Neural cell (in vitro differentiated cells): Measurements from ENCODE around the gene TRAF3. TPM values are rescaled to one million over a fixed set of nuclear protein-coding genes. Genes with fewer than 3 reads are reported as not detected.

Experiments
- H2AFZ ChIP-seq: fragments of 200-600, 300-800 bp; sonication (generic), shearing (Covaris generic); 2 replicates; pipeline ENCODE4 v1.6.0; 2014; ENCODE audit warnings: low read depth, mild to moderate bottlenecking, antibody characterized with exemption, low read length, moderate library complexity
- H3F3A ChIP-seq: fragments of 200-600 bp; shearing (Covaris generic); 2 replicates; pipeline ENCODE4 v1.6.1; 2016; ENCODE audit warnings: mild to moderate bottlenecking, moderate library complexity, mixed read lengths, antibody characterized with exemption, low read length; ENCODE audit not compliant: insufficient read depth, poor library complexity, severe bottlenecking
- H3K27ac ChIP-seq: fragments of 200-600, 300-800 bp; sonication (generic), shearing (Covaris generic); 2 replicates; pipeline ENCODE4 v1.5.1; 2014; ENCODE audit warnings: mild to moderate bottlenecking, low read length, moderate library complexity
- H3K27me3 ChIP-seq: fragments of 300-800, 200-600 bp; sonication (generic), shearing (Covaris generic); 2 replicates; pipeline ENCODE4 v1.6.0; 2014; ENCODE audit warnings: mild to moderate bottlenecking, low read depth, low read length, moderate library complexity; ENCODE audit not compliant: insufficient read depth
- H3K36me3 ChIP-seq: fragments of 300-800, 200-600 bp; sonication (generic), shearing (Covaris generic); 2 replicates; pipeline ENCODE4 v1.5.1; 2014; ENCODE audit warnings: mild to moderate bottlenecking, antibody characterized with exemption, low read length, moderate library complexity; ENCODE audit not compliant: insufficient read depth
- H3K4me2 ChIP-seq: fragments of 300-800, 200-600 bp; sonication (generic), shearing (Covaris generic); 2 replicates; pipeline ENCODE4 v1.6.0; 2014; ENCODE audit warnings: mild to moderate bottlenecking, low read length
- H3K4me3 ChIP-seq: fragments of 300-800, 200-600 bp; sonication (generic), shearing (Covaris generic); 2 replicates; pipeline ENCODE4 v1.5.1; 2014; ENCODE audit warnings: mild to moderate bottlenecking, low read length, moderate library complexity
- H3K79me2 ChIP-seq: fragments of 200-600 bp; shearing (Covaris generic); replicated peaks from 2 replicates; pipeline ENCODE4 v1.6.0; 2014; ENCODE audit warnings: mild to moderate bottlenecking, low read length, moderate library complexity; ENCODE audit not compliant: insufficient read depth
- H3K9ac ChIP-seq: fragments of 300-800, 200-600 bp; sonication (generic), shearing (Covaris generic); 2 replicates; pipeline ENCODE4 v1.6.1; 2016; ENCODE audit warnings: mild to moderate bottlenecking, low read length, mixed read lengths
- H3K9me2 ChIP-seq: fragments of 200-600 bp; shearing (Covaris generic); 2 replicates; pipeline ENCODE4 v1.6.1; 2016; ENCODE audit warnings: mild to moderate bottlenecking, low read length, mixed read lengths; ENCODE audit not compliant: insufficient read depth
- H3K9me3 ChIP-seq: fragments of 200-600, 300-800 bp; sonication (generic), shearing (Covaris generic); 2 replicates; pipeline ENCODE4 v1.6.1; 2016; ENCODE audit warnings: mild to moderate bottlenecking, mixed run types, low read length, moderate library complexity, mixed read lengths
- H4K20me1 ChIP-seq: fragments of 200-600 bp; shearing (Covaris generic); 2 replicates; pipeline ENCODE4 v1.6.1; 2016; ENCODE audit warnings: mild to moderate bottlenecking, mixed run types; ENCODE audit not compliant: insufficient read depth
- EP300 ChIP-seq: fragments of 450-650 bp; conservative IDR thresholded peaks from 2 replicates; pipeline ENCODE4 v1.6.1; 2014; ENCODE audit warnings: antibody characterized with exemption, mild to moderate bottlenecking, moderate library complexity; ENCODE audit not compliant: poor library complexity, severe bottlenecking
- EZH2 ChIP-seq: fragments of 200-600, 300-800 bp; shearing (Covaris generic), sonication (generic); IDR thresholded peaks from 2 replicates; pipeline ENCODE4 v1.6.1; 2014; ENCODE audit warnings: antibody characterized with exemption, low read length, borderline replicate concordance, mild to moderate bottlenecking; ENCODE audit not compliant: insufficient read depth, poor library complexity, severe bottlenecking
- MXI1 ChIP-seq: fragments of 450-650 bp; conservative IDR thresholded peaks from 2 replicates; pipeline ENCODE4 v1.6.1; 2014; ENCODE audit warnings: antibody characterized with exemption, mild to moderate bottlenecking; ENCODE audit not compliant: poor library complexity, severe bottlenecking
- POLR2AphosphoS5 ChIP-seq: IDR thresholded peaks from 2 replicates; pipeline ENCODE4 v1.6.1; 2012
- RAD21 ChIP-seq: fragments of 450-650 bp; conservative IDR thresholded peaks from 2 replicates; pipeline ENCODE4 v1.6.1; 2014; ENCODE audit warnings: antibody characterized with exemption, mild to moderate bottlenecking, moderate library complexity
- SMC3 ChIP-seq: fragments of 450-650 bp; conservative IDR thresholded peaks from 2 replicates; pipeline ENCODE4 v1.6.1; 2014; ENCODE audit warnings: antibody characterized with exemption, mild to moderate bottlenecking, moderate library complexity; ENCODE audit not compliant: poor library complexity
- TAF1 ChIP-seq: IDR thresholded peaks from 2 replicates; pipeline ENCODE4 v1.6.1; 2012; ENCODE audit warnings: low read depth
- polyA plus RNA-seq: library from polyadenylated mRNA; depleted of rRNA; stranded (reverse); fragments of >200 nt; gene quantifications from 2 replicates; pipeline ENCODE4 v1.2.3, GENCODE V29; 2014
- TF ChIP-seq, protein P1 (sequence below): IDR thresholded peaks from 2 replicates; pipeline ENCODE4 v1.6.1; 2012; ENCODE audit warnings: borderline replicate concordance
- TF ChIP-seq, protein P2 (sequence below): fragments of 450-650 bp; IDR thresholded peaks from 2 replicates; pipeline ENCODE4 v1.5.1; 2014; ENCODE audit warnings: antibody characterized with exemption, mild to moderate bottlenecking, moderate library complexity; ENCODE audit not compliant: poor library complexity, severe bottlenecking

The TRAF3 gene
- polyA plus RNA-seq, 1 donor from 2014 or later: 13.3 TPM

DNA sequence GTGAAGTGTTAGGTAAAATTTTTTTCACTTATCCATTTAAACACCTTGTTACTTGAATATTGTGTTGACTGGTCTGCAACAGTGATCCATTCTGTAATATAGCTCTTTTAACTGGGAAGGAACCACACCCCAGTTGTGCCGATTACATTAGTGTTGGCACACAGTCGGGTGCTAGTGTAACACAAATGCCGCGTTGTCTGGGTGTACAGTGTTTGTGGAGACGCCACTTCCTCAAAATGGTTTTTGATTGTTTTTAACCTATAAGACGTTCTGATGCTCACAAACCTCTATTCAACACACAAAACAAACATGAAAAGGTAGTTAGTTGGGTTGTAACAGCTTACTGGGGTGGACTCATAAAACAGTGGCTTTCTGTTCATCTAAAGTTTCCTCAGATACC, 48.0 kb upstream of the TRAF3 start:
- TF ChIP-seq, protein P1, sequence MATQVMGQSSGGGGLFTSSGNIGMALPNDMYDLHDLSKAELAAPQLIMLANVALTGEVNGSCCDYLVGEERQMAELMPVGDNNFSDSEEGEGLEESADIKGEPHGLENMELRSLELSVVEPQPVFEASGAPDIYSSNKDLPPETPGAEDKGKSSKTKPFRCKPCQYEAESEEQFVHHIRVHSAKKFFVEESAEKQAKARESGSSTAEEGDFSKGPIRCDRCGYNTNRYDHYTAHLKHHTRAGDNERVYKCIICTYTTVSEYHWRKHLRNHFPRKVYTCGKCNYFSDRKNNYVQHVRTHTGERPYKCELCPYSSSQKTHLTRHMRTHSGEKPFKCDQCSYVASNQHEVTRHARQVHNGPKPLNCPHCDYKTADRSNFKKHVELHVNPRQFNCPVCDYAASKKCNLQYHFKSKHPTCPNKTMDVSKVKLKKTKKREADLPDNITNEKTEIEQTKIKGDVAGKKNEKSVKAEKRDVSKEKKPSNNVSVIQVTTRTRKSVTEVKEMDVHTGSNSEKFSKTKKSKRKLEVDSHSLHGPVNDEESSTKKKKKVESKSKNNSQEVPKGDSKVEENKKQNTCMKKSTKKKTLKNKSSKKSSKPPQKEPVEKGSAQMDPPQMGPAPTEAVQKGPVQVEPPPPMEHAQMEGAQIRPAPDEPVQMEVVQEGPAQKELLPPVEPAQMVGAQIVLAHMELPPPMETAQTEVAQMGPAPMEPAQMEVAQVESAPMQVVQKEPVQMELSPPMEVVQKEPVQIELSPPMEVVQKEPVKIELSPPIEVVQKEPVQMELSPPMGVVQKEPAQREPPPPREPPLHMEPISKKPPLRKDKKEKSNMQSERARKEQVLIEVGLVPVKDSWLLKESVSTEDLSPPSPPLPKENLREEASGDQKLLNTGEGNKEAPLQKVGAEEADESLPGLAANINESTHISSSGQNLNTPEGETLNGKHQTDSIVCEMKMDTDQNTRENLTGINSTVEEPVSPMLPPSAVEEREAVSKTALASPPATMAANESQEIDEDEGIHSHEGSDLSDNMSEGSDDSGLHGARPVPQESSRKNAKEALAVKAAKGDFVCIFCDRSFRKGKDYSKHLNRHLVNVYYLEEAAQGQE: no peak
- TF ChIP-seq, protein P2, sequence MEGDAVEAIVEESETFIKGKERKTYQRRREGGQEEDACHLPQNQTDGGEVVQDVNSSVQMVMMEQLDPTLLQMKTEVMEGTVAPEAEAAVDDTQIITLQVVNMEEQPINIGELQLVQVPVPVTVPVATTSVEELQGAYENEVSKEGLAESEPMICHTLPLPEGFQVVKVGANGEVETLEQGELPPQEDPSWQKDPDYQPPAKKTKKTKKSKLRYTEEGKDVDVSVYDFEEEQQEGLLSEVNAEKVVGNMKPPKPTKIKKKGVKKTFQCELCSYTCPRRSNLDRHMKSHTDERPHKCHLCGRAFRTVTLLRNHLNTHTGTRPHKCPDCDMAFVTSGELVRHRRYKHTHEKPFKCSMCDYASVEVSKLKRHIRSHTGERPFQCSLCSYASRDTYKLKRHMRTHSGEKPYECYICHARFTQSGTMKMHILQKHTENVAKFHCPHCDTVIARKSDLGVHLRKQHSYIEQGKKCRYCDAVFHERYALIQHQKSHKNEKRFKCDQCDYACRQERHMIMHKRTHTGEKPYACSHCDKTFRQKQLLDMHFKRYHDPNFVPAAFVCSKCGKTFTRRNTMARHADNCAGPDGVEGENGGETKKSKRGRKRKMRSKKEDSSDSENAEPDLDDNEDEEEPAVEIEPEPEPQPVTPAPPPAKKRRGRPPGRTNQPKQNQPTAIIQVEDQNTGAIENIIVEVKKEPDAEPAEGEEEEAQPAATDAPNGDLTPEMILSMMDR: no peak
- TF ChIP-seq EZH2 (no peak), RAD21 (no peak), MXI1 (no peak), SMC3 (no peak), EP300 (no peak), TAF1 (no peak), POLR2AphosphoS5 (no peak)
- H3K4me3 ChIP-seq: no peak overlapping the region
- H3F3A ChIP-seq: no peaks in the 10 kb centered on the region
- no peaks in the 10 kb centered on the region for H4K20me1 ChIP-seq
- H3K27ac ChIP-seq: no peak overlapping the region
- H2AFZ ChIP-seq: no peak overlapping the region
- no peak overlapping the region for H3K4me2 ChIP-seq
- H3K79me2 ChIP-seq: no peaks in the 10 kb centered on the region
- no peaks in the 10 kb centered on the region for H3K9me3 ChIP-seq
- H3K9ac ChIP-seq: no peak overlapping the region
- H3K9me2 ChIP-seq: no peaks in the 10 kb centered on the region
- no peaks in the 10 kb centered on the region for H3K27me3 ChIP-seq
- no peaks in the 10 kb centered on the region for H3K36me3 ChIP-seq

DNA sequence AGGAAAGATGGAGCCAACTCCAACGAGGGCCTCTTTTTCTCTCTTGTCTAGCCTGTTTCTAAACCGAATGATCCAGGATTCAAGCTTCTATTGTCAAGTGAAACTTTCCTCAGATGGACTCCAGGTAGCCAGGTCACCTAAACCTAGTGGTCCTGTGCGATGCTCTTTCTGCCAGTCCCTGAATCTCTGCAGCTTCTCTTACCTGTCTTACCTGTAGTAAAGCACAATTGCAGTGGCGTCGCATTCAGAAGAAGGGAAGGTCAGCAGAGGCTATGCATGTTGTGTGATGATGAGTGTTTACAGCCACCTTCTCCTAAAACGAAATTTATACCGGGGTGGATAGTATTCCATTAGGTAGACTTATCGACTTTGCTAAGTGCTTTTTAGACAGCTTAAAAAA, 47.4 kb upstream of the TRAF3 start:
- Histone ChIP-seq H3K27me3 (no peaks in the 10 kb centered on the region), H2AFZ (no peak overlapping the region), H3F3A (no peaks in the 10 kb centered on the region), H3K9ac (no peak overlapping the region), H3K9me3 (no peaks in the 10 kb centered on the region), H3K27ac (no peak overlapping the region), H3K4me2 (no peak overlapping the region), H3K9me2 (no peaks in the 10 kb centered on the region), H3K4me3 (no peak overlapping the region), H3K36me3 (no peaks in the 10 kb centered on the region), H3K79me2 (no peaks in the 10 kb centered on the region), H4K20me1 (no peaks in the 10 kb centered on the region)
- no peak for TF ChIP-seq EZH2
- TF ChIP-seq SMC3: no peak
- no peak for TF ChIP-seq EP300
- no peak for TF ChIP-seq POLR2AphosphoS5
- TF ChIP-seq MXI1: no peak
- TF ChIP-seq, protein P1: no peak
- TF ChIP-seq, protein P2: no peak
- no peak for TF ChIP-seq TAF1
- no peak for TF ChIP-seq RAD21
